ENCODE measurements around the gene OR8K1.

The OR8K1 gene

DNA sequence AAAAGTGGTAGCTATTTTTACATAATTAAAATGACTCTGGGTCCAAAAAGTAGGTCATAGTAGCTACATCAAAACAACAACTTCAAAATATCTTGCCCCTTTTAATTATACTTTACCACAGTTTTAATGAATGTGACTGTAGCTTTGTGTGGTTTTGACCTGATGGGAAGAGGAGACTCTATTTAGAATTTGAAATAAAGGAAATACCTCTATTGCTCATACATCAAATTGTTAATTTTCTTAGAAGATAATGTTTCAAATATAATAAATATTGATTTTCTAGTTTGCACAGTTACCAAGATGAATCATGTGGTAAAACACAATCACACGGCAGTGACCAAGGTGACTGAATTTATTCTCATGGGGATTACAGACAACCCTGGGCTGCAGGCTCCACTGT is at the start of gene OR8K1:
OR8K1 (plus strand) TSS at position 301 of the 400 bp plus-strand sequence; CDS start at position 301, 0 bp downstream.
- no peak for DNase-seq

DNA sequence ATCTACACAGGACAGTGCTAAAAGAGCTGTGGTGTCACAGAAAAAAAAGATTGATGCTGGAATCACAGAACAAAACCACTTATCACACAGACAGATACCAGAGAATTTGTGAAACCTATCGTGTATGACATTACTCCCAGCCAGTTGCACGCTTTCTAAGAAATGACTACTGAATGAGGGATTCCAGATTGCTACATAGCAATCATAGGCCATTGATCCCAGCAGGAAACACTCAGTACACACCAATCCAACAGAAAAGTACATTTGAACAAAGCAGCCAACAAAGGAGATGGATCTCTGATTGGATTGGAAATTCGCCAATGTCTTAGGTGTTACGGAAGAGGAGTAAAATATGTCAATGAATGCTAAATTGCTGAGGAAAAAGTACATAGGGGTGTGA is 48.9 kb upstream of the OR8K1 start:
- DNase-seq, result no peak

DNA sequence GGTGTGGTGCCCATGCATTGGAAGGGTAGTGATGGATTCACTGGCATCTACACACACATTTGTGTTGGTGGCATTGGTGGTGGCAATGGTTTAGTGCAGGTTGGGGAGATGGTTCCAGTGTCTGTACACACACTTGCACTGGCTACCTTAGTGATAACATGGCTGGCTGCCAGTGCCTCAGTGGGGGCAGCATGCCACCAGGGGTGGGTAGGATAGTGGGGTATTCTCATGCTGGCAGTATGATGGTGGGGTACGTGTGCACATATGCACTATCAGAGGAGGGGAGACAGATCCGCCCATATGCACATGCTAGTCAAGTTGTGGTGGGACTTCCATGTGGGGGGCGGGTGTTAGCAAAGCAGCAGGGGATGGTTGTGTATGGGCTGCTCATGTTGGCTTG is 38.0 kb upstream of the OR8K1 start:
- DNase-seq, result no peak

DNA sequence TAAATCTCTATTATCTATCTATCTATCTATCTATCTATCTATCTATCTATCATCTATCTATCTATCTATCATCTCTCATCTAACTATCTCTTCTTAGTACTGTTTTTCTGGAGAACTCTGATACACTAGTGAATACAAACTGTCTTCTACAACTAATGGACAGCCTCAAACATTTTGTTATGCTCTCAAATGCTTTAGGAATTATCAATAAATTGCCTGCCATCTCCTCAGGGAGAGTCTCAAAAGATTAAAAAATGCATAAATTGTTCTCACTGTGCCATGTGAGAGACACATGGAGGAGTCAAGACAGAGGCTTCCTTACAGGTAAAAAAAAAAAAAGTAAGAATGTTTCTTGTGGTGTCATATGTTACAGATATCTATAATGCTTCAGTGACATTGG is 31.0 kb upstream of the OR8K1 start, which contains the start of gene OR8K3:
OR8K3 (plus strand) TSS at position 301 of the 400 bp plus-strand sequence. CDS start 3,163 bp downstream, outside the sequence.
- no peak for DNase-seq

DNA sequence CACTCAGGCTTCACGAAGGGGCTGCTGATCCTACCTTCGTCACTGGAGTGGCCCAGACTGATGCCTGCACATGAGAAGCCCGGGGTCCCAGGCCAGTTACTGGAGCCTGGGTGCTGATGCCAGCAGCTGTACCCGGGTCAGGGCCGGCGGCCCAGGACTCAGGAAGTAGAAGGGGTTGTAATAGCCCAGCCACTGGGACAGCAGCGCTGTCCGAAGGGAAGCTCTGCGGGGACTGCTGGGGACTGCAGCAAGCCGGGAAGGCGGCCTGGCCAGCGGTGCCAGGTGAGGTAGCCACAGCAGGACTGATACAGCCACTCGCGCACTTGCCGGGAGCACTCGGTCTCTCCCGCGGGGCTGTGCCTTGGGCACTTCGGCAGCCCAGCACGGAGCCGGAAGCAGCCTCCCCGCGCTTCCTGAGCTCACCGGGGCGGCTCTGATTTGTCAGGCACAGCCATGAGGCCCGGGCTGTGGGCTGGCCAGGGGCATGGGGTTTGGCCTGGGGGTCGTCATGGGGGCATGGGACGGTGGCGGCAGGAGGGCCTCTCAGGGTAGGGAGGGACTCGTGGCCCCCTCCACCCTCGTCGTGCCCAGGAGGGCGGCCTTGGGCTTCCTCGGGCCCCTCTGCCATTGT is 13.9 kb upstream of the OR8K1 start:
- no peak for DNase-seq

DNA sequence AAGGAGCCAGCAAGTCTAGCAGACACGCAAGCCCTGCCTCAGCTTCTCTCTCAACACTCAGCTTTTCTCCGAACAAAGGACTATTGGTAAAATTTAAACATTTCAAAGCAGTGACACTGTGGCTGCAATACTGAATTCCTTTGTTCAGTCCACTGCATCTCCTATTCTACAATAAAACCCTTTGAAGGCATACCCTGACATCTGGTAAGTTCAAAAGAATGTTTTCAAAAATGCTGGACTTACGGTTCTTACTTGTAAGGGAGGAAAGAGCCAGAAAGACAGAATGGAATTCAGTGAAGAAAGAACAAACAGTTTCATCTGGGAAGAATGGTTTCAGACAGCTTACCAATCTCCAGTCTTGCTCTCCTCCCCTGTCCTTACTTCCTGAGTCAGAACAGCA is 12.7 kb upstream of the OR8K1 start:
- no peak for DNase-seq

DNA sequence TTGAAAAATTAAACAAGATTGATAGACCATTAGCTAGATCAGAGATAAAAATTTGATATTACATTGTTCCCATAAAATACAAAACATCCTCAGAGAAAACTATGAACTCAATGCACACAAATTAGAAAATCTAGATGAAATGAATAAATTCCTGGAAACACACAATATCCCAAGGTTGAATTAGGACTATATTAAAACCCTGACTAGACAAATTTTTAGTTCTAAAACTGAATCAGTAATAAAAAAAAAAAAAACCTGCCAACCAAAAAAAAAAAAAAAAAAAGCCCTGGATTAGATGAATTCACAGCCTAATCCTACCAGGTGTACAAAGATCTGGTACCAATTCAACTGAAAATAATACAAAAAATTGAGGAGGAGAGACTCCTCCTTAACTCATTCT is 5.5 kb upstream of the OR8K1 start:
- no peak for DNase-seq

DNA sequence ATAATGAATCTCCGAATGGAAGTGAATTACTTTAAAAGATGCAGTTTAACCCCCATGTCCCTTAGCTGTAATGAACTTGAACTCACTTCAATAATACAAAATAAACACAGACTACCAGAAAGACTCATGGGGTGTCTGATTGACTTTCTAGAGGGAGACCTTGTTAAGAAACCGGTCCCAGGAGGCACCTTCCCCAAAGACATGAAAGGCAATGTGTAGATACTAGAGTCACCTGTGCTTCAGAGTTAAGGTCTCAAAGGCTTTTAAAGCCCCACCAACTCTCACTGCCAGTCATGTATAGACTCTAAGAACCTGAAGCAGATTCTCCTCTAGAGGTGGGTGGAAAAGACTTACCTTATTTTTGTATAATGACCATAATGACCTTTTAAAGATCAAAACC is 8.2 kb downstream of the OR8K1 start, which contains the start of gene OR8J1:
OR8J1 (plus strand) TSS at position 301 of the 400 bp plus-strand sequence. CDS start 5,956 bp downstream, outside the sequence.
- DNase-seq, result no peak

DNA sequence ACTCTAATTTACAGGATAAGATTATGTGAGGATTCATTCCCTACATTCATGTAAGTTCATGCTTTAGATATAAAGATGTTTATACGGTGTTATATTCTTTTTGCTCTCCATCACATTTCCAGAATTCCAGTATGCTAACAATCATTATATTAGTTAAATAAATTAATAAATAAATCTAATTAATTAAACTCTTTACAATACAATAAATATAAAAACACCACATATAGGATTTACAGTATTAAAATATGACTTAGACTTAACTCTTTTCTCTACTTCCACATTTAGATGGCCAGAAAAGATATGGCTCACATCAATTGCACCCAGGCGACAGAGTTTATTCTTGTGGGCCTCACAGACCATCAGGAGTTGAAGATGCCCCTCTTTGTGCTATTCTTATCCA is 29.5 kb downstream of the OR8K1 start, which contains the start of gene OR8U1:
OR8U1 (plus strand) TSS at position 301 of the 400 bp plus-strand sequence; CDS start at position 301, 0 bp downstream.
- DNase-seq, result no peak

DNA sequence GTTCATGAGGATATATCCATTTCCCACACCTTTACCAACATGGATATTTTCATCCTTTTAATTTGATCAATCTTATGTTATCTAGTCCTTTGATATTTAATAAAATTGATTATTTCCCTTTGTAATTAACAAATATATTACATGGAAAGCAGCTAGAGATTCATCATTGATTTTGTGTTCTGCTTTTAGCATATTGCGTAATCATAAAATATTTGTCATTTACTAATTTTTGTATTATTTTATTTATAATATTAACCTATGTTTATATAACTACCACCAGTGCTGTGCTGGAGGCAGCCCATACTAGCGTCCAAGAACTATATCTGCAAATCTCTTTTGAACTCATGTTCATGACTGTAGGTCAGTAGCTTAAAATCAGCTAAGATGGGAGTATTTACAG is 34.3 kb downstream of the OR8K1 start:
- no peak for DNase-seq

DNA sequence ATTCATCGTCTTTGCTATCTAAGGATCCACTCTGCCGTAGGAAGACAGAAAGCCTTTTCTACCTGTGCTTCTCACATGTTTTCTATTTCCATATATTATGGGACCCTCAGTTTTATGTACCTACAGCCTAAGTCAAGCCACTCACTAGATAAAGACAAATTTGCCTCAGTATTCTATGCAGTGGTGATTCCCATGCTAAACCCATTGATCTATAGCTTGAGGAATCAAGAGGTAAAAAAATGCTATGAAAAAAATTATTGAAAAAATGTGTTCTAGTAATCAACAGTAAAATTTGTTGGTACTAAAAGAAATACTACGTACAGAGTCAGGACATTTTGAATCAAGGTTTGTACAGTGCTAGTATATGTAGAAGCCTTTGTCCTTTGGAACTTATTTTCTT is 48.5 kb downstream of the OR8K1 start:
- DNase-seq, result no peak

DNA sequence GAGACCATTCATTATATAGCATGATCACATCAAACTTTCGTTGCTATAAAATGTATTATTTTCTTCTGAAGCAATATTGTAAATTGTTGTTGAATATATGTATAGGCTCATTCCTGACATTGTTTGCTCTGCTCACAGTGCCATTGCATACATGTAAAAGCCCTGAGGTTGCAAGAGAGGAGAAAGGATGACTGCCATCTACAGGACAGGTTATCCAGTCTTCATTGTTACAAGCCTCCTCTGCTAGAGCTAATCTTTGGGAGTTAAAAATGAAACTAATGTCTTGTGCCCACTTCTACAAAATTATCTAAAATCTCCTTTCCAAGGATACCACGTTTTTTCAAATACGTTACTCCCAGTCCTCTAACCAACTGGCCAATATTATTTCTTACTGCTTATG is 50.2 kb downstream of the OR8K1 start:
- no peak for DNase-seq
